ENCODE data around the gene PAPOLA.

The PAPOLA gene

DNA sequence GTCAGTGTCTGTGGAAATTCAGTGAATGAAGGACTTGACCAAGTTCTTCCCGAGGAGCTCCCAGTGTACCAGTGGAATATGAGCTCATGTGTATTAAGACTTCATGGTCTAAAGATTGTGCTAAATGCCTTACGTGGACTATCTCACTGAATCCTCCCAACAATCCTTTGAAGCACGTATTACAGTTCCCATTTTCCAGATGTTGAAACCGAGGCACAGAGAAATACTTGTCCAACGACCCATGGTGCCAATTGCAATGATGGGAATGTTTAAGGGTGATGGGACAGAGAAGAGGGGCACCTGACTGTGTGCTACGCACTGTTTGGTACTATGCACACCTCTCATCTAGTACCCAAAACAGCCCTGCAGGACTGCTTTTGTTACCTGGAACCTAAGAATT is 77.2 kb downstream of the PAPOLA start:
- no peak overlapping the region for H3K4me3 ChIP-seq (ENCODE audit: low read depth, low read length)
- no peak for TF ChIP-seq CTCF (IDR thresholded peaks at IDR 0.05; ENCODE audit: insufficient read depth, low read depth, low read length, missing control alignments)
- no peak for DNase-seq (ENCODE audit: low read depth)

GRCh38 chr14:96579855-96580254 is 77.7 kb downstream of the PAPOLA start:
- DNase-seq (ENCODE audit: low read depth): no peak
- no peak for TF ChIP-seq CTCF (IDR thresholded peaks at IDR 0.05; ENCODE audit: insufficient read depth, low read depth, low read length, missing control alignments)
- H3K4me3 ChIP-seq (ENCODE audit: low read depth, low read length): no peak overlapping the region

DNA sequence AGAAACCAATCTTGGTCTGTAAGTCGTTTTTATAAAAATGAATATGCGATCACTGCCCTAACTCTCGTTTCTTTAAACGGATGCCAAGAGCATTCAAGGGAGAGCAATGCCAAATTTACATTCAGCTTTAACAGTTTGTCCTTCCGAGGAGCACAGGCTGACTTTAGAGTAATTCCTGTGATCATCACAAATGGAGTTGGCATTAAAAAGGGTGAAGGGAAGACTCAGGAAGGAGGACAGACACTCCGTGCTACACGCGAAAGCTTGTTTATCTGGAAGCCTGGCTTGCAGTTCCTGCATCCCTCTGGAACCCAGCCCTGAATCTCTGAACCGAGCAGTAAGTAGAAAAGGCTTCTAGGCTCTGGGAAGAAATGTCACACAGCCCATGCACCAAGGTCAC is 78.4 kb downstream of the PAPOLA start:
- no peak for DNase-seq (ENCODE audit: low read depth)
- TF ChIP-seq CTCF (IDR thresholded peaks at IDR 0.05; ENCODE audit: insufficient read depth, low read depth, low read length, missing control alignments): no peak
- H3K4me3 ChIP-seq (ENCODE audit: low read depth, low read length): no peak overlapping the region

- no peak for TF ChIP-seq CTCF (IDR thresholded peaks at IDR 0.05; ENCODE audit: insufficient read depth, low read depth, low read length, missing control alignments)
- no peak overlapping the region for H3K4me3 ChIP-seq (ENCODE audit: low read depth, low read length)
- no peak for DNase-seq (ENCODE audit: low read depth)
Observed at GRCh38 chr14:96581026-96581425, 78.8 kb downstream of the PAPOLA start.

DNA sequence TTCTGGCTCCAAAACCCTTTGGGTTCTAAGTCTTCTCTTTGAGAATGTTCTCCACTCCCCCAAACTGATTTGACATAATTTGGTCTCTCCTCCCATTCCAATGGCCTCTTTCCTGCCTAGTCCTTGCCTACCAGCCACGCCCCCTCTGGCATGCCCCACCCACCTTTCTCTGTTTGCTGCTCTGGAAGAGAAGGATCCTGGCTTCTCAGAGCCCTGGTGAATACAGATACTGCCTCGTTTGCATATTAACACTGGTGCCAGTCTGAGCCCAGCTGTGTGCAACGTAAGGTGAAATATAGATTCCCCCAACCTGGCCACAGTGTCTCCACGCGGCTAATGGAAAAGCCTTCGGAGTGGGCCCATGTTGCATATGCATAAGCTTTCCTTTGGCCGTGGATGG is 79.7 kb downstream of the PAPOLA start:
- H3K4me3 ChIP-seq (ENCODE audit: low read depth, low read length): no peak overlapping the region
- DNase-seq (ENCODE audit: low read depth): no peak
- TF ChIP-seq CTCF (IDR thresholded peaks at IDR 0.05; ENCODE audit: insufficient read depth, low read depth, low read length, missing control alignments): no peak

- TF ChIP-seq CTCF (IDR thresholded peaks at IDR 0.05; ENCODE audit: insufficient read depth, low read depth, low read length, missing control alignments): no peak
- H3K4me3 ChIP-seq (ENCODE audit: low read depth, low read length): no peak overlapping the region
- DNase-seq (ENCODE audit: low read depth): no peak
Observed at GRCh38 chr14:96582411-96582961, 80.3 kb downstream of the PAPOLA start.

DNA sequence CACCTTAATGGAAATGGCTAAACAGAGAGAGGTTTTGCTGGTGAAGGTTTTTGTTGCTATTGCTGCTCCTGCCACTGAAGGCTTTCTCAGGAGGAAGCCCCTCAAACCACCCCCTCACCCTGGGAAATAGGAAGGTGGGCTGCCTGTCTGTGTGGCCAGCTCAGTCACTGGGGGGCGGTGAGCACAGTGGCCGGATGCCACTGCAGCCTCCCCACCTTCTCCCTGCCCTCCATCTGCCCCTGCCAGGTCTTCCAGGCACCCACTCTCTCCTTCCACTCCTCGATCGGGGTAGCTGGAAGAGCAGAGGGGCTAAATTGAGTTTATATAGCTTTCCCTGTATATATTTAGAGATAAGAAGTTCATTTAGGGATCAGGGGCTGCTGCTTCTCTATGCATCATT is 80.8 kb downstream of the PAPOLA start:
- TF ChIP-seq CTCF (IDR thresholded peaks at IDR 0.05; ENCODE audit: insufficient read depth, low read depth, low read length, missing control alignments): no peak
- H3K4me3 ChIP-seq (ENCODE audit: low read depth, low read length): no peak overlapping the region
- DNase-seq (ENCODE audit: low read depth): no peak

All from GM12865 (cell line).